ENCODE measurements around the gene GPR18.
A peak's percentile ranks its signal among the peaks of the same experiment; 100 is the strongest.
"Not testable (repeated sequence)": the region's sequence is repeated elsewhere in the genome, so short reads cannot be mapped to it uniquely, and the experiment has no call there.

Gene GPR18

GRCh38 chr13:99228737-99229691 lies 29.2 kb downstream of the GPR18 start:
- peak in 2 of 5 experiments; percentile 42 to 78 for DNase-seq

DNA sequence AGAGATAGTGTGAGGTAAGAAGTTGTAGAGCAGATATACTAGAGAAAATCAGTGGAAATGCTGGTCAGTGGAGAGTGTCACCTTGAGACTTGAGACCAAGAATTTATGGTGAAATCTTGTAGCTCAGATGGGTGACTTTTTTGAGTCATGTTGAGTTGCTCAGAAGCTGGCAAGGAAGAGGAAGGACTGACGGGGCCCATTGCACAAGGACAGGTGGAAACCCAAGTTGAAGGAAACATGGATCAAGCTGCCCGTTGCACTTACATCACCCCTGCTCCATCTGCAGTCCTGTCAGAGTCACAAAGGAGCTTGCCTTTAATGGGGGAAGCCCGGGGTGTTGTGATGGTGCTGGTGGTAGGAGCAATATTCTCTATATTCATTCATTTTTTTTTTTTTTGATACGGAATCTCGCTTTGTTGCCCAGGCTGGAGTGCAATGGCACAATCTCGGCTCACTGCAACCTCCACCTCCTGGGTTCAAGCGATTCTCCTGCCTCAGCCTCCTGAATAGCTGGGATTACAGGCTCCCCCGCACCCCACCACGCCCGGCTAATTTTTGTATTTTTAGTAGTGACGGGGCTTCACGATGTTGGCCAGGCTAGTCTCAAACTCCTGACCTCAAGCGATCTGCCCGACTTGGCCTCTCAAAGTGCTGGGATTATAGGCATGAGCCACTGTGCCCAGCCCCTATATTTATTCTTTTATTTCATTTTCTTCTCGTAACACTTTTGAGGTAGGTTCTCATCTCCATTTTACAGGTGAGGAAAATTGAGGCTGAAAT lies 30.1 kb downstream of the GPR18 start:
- DNase-seq = peak in 1 of 5 experiments; percentile 55

- no peak for DNase-seq
Measured at GRCh38 chr13:99227331-99227900, 30.8 kb downstream of the GPR18 start.

DNA sequence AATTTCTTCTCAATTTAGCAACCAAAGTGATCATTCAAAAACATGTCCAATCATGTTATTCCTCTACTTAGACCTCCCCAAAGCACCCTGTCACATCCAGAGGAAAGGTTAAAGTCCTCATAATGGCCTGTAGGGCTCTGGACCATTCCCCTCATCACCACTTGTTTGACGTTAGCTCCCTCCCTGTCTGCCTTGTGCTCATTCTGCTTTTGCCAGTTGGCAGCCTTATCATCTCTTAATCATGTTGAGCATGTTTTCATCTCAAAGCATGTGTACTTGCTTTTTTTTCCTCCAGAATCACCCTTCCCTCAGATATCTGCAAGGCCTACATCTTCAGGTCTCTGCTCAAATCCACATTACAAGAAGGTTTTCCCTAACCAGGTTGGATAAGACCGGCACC lies 31.7 kb downstream of the GPR18 start:
- peak in 1 of 5 experiments; percentile 38 for DNase-seq

- DNase-seq = no peak
Measured at GRCh38 chr13:99225078-99225477, 33.1 kb downstream of the GPR18 start.

- no peak for DNase-seq
Measured at GRCh38 chr13:99224021-99224420, 34.2 kb downstream of the GPR18 start.

DNA sequence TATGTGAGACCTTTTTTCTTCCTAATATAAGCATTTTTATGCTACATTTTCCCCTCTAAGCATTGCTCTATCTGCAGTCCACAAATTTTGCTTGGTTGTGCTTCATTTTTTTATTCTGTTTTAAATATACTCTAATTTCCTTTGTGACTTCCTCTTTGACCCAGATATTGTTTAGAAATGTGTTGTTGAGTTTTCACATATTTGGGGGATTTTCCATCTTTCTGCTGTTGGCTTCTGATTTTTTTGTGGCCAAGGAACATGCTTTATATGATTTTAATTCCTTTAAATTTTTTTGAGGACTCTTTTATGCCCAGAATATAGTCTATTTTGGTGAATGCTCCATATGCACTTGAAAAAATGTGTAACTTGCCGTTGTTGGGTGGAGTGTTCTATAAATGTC lies 34.6 kb downstream of the GPR18 start:
- DNase-seq = no peak

- DNase-seq = no peak
Measured at GRCh38 chr13:99221567-99222239, 36.5 kb downstream of the GPR18 start.

DNA sequence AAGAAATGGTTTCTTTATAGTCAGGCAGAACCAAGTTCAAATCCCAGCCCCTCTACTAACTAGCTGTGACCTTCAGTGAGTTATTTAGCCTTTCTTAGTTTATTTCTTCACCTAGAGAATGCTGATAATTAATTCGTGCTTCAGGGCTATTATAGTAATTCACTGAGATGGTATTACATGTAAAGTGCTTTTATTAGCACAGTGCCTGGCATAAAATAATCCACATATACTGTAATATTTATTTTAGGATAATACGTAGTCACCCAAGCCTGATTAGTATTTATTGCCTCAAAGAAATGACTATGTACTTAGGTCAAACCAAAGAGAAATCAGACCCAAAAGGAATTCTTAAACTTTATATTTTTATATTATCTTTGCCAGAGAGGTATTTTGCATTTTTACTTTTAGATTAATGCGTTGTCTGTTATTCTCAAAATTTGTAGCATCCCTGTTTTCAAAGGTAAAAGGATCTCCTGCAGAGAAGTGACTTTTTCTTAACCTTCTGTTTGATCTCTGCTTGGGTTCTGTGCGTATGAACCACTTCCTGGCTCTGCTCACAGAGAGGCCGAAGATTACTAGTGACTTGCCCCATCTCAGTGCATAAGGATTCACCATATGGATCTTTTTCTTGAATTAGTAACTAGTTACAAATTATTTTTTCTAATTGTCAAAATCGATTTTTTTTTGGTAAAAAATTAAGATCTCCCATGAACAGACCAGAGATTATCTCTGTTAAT lies 37.8 kb downstream of the GPR18 start:
- peak in 1 of 5 experiments; percentile 79 for DNase-seq

GRCh38 chr13:99218969-99219368 lies 39.2 kb downstream of the GPR18 start:
- peak in 4 of 5 experiments; percentile 14 to 92 (median 68) for DNase-seq

- DNase-seq = no peak
Measured at GRCh38 chr13:99218545-99218944, 39.6 kb downstream of the GPR18 start.

DNA sequence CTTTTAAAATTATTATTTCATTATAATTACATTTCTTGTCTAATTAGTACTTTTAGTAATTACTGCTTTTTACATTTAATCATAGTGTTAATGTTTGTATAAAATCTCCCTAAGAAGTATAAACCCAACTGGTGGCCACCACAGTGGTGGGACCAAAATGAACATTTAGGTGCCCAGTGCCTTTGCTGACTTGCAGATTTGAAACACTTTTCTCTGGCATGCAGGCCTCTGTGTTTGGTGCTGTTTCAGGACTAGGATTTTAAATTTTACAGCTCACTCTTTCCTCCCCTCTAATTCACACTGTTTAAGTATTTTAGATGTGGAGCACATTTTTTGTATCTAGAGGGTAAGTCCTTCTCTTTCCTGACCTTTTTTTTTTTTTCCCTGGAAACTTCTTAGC lies 40.1 kb downstream of the GPR18 start:
- DNase-seq = no peak

- DNase-seq = peak in 1 of 5 experiments; percentile 39
Measured at GRCh38 chr13:99217461-99218110, 40.6 kb downstream of the GPR18 start.

- DNase-seq = peak; percentile 27 to 83 (median 61)
Measured at GRCh38 chr13:99215184-99215830, 42.9 kb downstream of the GPR18 start.

DNA sequence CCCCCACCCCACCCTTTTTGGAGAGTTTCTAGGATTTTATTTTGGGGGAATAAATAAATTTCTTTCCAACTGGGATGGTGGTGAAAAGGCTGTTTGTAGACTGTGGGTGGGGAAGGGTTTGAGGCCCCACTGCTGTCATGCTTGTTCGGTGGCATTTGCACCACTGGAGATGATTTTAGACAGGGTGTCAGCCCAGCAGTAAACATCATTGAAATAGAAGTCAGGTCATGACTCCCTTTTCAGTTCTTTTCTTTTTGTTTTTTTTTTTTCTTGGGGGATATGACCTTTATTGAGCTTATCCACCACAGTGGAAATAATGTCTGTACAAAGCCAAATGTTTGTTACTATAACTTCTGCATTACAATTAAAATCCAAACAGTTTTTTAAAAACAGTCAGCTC lies 43.4 kb downstream of the GPR18 start:
- no peak for DNase-seq

GRCh38 chr13:99214232-99214631 lies 43.9 kb downstream of the GPR18 start:
- peak in 3 of 5 experiments; percentile 25 to 58 (median 39) for DNase-seq

DNA sequence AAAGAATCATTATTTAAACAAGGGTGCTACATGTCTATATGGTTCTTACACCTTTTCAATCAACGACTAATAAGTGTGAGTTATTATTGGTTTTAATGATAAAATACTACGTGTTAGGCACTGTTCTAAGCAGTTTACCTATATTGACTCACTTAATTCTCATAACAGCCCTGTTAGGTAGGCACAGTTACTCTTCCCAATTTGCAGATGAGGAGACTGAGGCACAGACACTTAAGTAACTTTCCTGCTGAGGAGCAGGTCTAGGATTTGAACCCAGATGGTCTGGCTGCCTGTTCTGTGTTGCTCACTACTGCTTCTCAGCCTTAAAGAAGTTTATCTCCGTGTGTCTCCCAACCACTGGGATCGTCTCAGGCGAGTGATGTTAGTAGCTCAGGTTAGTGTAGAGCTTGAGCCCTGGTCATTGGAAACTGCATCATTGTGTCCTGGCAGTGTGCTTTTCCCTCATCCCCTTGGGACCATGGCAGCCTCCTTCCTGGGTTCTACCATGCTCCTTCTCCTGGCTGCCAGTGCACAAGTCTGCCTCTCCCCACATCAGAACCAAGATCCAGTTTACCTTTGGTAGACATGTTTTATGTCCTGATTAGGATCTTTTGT lies 46.7 kb downstream of the GPR18 start:
- DNase-seq = no peak

DNA sequence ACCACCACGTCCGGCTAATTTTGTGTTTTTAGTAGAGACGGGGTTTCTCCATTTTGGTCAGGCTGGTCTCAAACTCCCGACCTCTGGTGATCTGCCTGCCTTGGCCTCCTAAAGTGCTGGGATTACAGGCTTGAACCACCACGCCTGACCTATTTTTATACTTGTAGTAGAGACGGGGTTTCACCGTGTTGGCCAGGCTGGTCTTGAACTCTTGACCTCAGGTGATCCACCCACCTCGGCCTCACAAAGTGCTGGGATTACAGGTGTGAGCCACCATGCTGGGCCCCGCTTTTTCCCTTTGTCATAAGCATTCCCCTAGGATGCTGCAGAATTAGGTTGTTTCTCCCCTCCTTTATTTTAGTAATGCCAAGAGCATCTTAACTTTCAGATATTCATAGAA lies 47.6 kb downstream of the GPR18 start:
- not testable (repeated sequence) for DNase-seq

- no peak for DNase-seq
Measured at GRCh38 chr13:99208845-99209527, 49.2 kb downstream of the GPR18 start.

DNA sequence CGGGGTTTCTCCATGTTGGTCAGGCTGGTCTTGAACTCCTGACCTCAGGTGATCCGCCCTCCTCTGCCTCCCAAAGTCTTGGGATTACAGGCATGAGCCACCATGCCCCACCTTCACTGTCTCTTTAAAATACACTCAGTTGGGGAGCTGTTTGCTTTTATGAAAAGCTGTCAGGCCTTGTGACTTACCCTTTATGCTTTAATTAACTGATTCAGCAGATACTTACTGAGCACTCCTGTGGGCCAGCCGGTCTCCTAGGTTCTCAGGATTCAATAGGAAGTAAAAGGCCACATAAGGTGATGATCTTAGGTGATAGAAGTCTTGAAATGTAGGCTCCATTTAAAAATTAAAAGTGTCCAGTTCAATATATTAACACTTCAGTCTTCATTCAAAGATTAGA lies 50.0 kb downstream of the GPR18 start:
- DNase-seq = no peak
